Subcutaneous abdominal adipose tissue (tissue), 5 donors: ENCODE data around the gene REV1.
A peak's percentile ranks its signal among the peaks of the same experiment; 100 is the strongest.

ENCODE experiments used
- H3K27ac ChIP-seq: one replicate; pipeline ENCODE4 v1.7.0; 2013; ENCODE audit warnings: low read depth, mild to moderate bottlenecking, inconsistent platforms, low read length, moderate library complexity
- H3K27me3 ChIP-seq, 5 donors: one replicate each; pipeline ENCODE4 v1.7.0; 2013; ENCODE audit warnings: low read length in 5 of 5, inconsistent platforms in 1 of 5; ENCODE audit not compliant: control insufficient read depth in 5 of 5, insufficient read depth in 4 of 5
- H3K36me3 ChIP-seq, 5 donors: one replicate each; pipeline ENCODE4 v1.7.0; 2013; ENCODE audit warnings: low read length in 5 of 5; ENCODE audit not compliant: control insufficient read depth in 5 of 5, insufficient read depth in 5 of 5
- H3K4me1 ChIP-seq, 5 donors: one replicate each; pipeline ENCODE4 v1.7.0; 2013; ENCODE audit warnings: low read length in 5 of 5, mild to moderate bottlenecking in 3 of 5, moderate library complexity in 1 of 5; ENCODE audit not compliant: control insufficient read depth in 5 of 5, insufficient read depth in 5 of 5
- H3K4me3 ChIP-seq, 5 donors: one replicate each; pipeline ENCODE4 v1.7.0; 2013; ENCODE audit warnings: low read length in 5 of 5, low read depth in 1 of 5
- H3K9ac ChIP-seq, 5 donors: one replicate each; pipeline ENCODE4 v1.7.0; 2013; ENCODE audit warnings: low read length in 5 of 5, mild to moderate bottlenecking in 4 of 5, moderate library complexity in 3 of 5
- H3K9me3 ChIP-seq, 5 donors: one replicate each; pipeline ENCODE4 v1.7.0; 2013; ENCODE audit warnings: low read length in 5 of 5; ENCODE audit not compliant: control insufficient read depth in 5 of 5
- donor health status: healthy.
- donor health status: healthy.
- donor health status: healthy.
- donor health status: healthy.
- donor health status: healthy.

The REV1 gene

DNA sequence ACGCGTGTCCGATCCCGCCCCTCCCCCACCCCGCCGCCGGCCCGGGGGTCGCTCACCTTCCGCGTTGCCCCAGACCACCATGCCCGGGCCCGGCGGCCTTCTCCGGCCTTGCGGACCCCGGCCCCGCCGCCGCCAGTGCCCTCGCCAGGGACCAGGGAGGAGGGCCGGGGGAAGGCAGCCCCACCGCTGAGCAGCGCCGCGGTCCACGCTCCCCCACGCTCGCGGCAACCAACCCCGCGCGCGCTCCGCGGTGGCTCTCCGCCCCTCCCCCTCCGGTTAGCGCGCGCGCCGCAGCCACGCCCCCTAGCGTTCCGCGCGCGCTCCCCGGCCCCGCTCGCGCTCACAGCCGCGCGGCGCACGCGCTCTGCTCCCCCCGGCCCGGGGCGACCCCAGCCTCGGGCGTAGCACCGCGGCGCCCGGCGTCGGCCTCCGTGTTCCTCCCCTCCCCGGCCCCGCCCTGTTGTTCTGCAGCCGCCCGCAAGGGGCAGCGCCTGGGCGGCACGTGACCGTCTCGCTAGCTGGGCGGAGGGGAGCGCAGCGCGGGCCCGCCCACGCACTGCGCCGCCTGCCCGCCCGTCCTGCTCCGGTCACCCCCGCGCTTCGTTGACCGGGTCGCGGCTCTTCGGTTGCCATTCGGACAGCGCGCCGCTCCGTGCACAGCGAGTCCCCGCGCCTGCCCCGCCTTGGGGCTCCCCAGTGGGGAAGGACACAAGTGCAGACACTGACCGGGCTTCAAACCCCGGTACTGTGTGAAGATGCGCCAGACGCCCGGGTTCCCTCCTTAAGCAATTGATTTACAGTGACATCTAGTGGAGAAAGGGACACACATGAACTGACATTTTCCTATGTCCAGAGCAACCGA is at the start of gene REV1:
Gene REV1 (minus strand): TSS at position 257 of the 862 bp plus-strand sequence. CDS start 25,042 bp downstream, outside the sequence.
- H3K27ac ChIP-seq = peak within 1 kb of the TSS; percentile 95
- H3K9ac ChIP-seq = peak within 1 kb of the TSS; percentile 88 to 99 (median 93)
- peaks cover 0 to 31% (median 25%) of the 10 kb centered on the region in 5 donors for H3K4me1 ChIP-seq
- H3K27me3 ChIP-seq = no peaks in the 10 kb centered on the region
- peak within 1 kb of the TSS; percentile 72 to 95 (median 89) for H3K4me3 ChIP-seq
- H3K9me3 ChIP-seq = no peaks in the 10 kb centered on the region
- H3K36me3 ChIP-seq = no peaks in the 10 kb centered on the region

DNA sequence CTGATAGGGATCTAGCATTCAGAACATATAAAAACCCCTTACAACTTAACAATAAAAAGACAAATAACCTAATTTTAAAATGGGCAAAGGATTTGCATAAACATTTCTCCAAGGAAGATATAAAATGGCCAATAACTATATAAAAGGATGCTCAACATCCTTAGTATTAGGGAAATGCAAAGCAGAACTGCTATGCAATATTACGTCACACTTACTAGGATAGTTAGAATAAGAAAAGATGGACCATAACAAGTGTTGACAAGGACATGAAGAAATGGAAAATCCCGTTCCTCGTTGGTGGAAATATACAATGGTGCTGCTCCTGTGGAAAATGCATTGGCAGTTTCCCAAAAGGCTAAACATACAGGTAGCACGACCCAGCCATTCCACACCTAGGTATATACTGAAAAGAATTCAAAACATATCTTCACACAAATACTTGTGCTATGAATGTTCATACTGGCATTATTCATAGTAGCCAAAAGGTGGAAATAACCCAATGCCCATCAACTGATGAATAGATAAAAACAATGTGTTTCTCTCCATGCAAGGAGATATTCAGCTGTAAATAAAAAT is 48.2 kb upstream of the REV1 start:
- Histone ChIP-seq H3K9ac (no peak overlapping the region), H3K4me1 (no peaks in the 10 kb centered on the region), H3K4me3 (no peak overlapping the region), H3K27me3 (peaks cover 0 to 2% (median 0%) of the 10 kb centered on the region in 5 donors), H3K27ac (no peak overlapping the region), H3K36me3 (no peaks in the 10 kb centered on the region), H3K9me3 (peaks cover 0 to 8% (median 0%) of the 10 kb centered on the region in 5 donors)

DNA sequence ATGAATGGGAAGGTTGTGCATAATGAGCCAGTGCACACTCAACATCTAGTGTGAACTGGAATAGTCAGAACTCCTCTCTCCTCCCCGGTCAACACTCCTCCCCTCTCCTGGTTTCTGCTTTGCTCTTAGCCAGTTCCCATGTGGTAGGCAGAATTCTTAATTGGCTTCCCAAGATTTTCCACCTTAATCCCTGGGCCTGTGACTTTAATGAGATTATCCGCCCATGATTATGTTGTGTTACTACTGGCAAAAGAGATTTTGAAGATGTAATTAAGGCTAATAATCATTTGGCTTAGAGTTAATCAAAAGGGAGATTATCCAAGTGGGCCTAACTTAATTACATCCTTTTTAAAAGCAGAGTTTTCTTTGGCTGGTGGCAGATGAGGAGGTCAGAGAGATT is 34.2 kb upstream of the REV1 start:
- Histone ChIP-seq H3K9ac (no peak overlapping the region), H3K4me3 (no peak overlapping the region), H3K36me3 (no peaks in the 10 kb centered on the region), H3K9me3 (no peaks in the 10 kb centered on the region), H3K27ac (no peak overlapping the region), H3K4me1 (no peaks in the 10 kb centered on the region), H3K27me3 (peaks cover 0 to 3% (median 0%) of the 10 kb centered on the region in 5 donors)

DNA sequence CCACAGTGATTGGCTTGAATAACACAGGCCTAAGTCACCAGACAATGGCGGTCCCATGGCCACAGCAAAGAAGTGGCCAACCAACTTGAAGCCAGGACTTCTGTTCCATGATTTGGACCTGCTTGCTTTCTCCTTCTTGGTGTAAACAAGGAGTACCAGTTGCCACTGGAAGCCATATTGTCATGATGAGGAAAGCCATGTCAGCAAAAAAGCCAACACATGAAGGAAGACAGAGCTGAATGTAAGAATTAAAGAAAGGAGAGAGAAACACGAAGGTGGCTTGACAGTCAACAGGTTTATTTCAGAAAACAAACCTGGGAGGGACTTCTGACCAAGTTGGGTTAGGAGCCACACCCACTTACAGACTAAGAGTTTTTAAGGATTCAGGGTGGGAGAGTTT is 32.3 kb upstream of the REV1 start:
- Histone ChIP-seq H3K9ac (no peak overlapping the region), H3K4me3 (no peak overlapping the region), H3K27me3 (peaks cover 0 to 6% (median 0%) of the 10 kb centered on the region in 5 donors), H3K9me3 (no peaks in the 10 kb centered on the region), H3K4me1 (no peaks in the 10 kb centered on the region), H3K36me3 (no peaks in the 10 kb centered on the region), H3K27ac (no peak overlapping the region)

DNA sequence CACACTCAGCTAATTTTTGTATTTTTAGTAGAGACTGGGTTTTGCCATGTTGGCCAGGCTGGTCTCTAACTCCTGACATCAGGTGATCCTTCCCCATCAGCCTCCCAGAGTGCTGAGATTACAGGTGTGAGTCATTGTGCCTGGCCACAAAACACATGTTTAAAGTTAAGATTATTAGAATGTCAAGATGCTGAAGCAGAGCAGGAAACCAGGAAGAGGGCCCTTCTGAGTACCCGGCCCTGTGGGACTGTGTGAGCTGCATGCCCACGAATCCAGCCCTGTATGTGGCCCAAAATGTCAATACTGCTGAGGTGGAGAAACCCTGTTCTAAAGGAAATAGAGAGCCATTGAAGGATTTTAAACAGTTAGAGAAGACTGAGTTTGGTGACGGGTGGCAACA is 31.0 kb upstream of the REV1 start:
- no peaks in the 10 kb centered on the region for H3K4me1 ChIP-seq
- H3K27ac ChIP-seq = no peak overlapping the region
- H3K36me3 ChIP-seq = no peaks in the 10 kb centered on the region
- H3K27me3 ChIP-seq = peaks cover 0 to 6% (median 0%) of the 10 kb centered on the region in 5 donors
- H3K9ac ChIP-seq = no peak overlapping the region
- H3K9me3 ChIP-seq = no peaks in the 10 kb centered on the region
- H3K4me3 ChIP-seq = no peak overlapping the region

DNA sequence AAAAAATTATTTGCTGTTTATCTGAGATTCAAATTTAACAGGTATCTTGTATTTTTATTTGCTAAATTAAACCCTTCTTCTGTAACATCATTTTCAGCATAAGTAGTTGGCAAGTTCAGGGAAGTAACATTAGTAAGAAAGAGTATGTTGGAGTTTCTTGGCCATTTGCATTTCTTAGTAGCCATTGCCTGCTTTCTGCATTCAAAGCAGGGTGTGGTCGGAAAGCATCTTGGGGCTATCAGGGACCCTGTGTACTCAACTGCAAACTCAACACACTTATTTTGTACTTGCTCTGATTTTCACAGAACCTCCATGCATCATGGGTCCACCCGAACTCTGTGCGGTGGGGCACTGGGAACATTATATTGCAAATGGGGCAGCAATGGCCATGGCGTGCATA is 30.4 kb upstream of the REV1 start:
- no peaks in the 10 kb centered on the region for H3K4me1 ChIP-seq
- H3K27ac ChIP-seq = no peak overlapping the region
- H3K36me3 ChIP-seq = no peaks in the 10 kb centered on the region
- no peak overlapping the region for H3K9ac ChIP-seq
- peaks cover 0 to 6% (median 0%) of the 10 kb centered on the region in 5 donors for H3K27me3 ChIP-seq
- no peaks in the 10 kb centered on the region for H3K9me3 ChIP-seq
- no peak overlapping the region for H3K4me3 ChIP-seq

DNA sequence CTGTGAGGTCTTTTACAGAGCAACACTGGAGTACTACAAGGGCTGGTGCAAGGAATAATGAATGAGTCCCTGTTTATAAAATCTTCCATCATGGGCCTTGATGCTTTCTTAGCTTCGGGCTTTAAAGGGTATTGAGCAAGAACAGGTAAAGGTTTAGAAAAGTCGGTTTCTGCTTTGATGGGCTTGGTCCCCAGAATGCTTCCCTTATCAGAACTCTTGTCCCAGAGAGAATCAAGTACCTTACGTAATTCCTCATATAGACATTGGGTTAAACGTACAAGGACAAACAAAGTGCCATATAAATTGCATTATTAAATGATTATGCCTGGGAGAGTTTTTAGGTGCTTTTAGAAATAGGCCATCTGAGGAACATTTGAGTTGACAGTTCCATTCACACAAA is 24.5 kb upstream of the REV1 start:
- Histone ChIP-seq H3K36me3 (no peaks in the 10 kb centered on the region), H3K27me3 (peaks cover 0 to 6% (median 0%) of the 10 kb centered on the region in 5 donors), H3K4me1 (no peaks in the 10 kb centered on the region), H3K4me3 (no peak overlapping the region), H3K9me3 (no peaks in the 10 kb centered on the region), H3K27ac (no peak overlapping the region), H3K9ac (no peak overlapping the region)

DNA sequence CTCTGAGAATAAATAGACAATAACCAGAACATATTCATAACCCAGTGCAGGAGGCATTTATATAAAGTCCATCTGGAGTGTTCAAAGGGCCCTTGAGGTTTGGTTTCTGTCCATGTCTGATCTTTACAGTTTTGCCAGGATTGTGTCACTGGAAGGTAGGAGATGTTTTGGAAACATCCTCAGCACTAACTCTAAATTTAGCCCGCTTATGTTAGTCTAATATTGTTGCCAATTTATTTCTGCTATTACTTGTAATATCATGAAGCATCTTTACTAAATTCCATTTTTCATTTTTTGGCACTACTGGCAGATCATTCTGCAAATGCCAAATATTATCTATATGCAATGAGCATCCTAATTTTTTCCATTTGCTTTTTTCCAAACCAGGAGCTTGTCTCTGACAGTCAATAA is 22.4 kb upstream of the REV1 start:
- Histone ChIP-seq H3K36me3 (no peaks in the 10 kb centered on the region), H3K27me3 (no peaks in the 10 kb centered on the region), H3K9ac (no peak overlapping the region), H3K9me3 (no peaks in the 10 kb centered on the region), H3K4me3 (no peak overlapping the region), H3K4me1 (no peaks in the 10 kb centered on the region), H3K27ac (no peak overlapping the region)

DNA sequence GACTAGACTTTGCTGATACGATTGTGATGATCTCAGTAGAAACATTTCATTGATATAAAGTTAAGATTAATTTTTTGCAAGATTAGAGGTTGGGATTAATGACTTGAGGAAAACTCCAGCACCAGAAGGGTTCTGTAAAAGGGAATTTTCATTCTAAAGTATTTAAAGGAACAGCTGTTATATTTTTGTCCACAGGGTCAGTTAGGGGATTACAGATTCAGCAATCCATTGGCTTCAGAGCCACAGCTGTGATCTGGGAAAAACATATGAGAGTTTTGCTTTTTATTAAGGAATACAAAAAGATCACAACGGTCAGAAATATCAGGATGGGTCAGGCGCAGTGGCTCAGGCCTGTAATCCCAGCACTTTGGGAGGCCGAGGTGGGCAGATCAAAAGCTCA is 19.6 kb upstream of the REV1 start:
- Histone ChIP-seq H3K9ac (no peak overlapping the region), H3K36me3 (no peaks in the 10 kb centered on the region), H3K4me1 (no peaks in the 10 kb centered on the region), H3K27me3 (no peaks in the 10 kb centered on the region), H3K9me3 (no peaks in the 10 kb centered on the region), H3K27ac (no peak overlapping the region), H3K4me3 (no peak overlapping the region)
